Right lobe of liver (tissue), 6 donors: ENCODE data around the gene MAPK1. TPM values are rescaled to one million over a fixed set of nuclear protein-coding genes. Genes with fewer than 3 reads are reported as not detected.
"Not testable (repeated sequence)": the region's sequence is repeated elsewhere in the genome, so short reads cannot be mapped to it uniquely, and the experiment has no call there.

Source experiments
- ATAC-seq, 4 donors: fragments of 200-7000 bp; cut with Tn5 transposase; one replicate each; pipeline ENCODE4 v1.9.1; 2020; ENCODE audit warnings: mild to moderate bottlenecking in 4 of 4, moderate library complexity in 4 of 4
- DNase-seq, 3 donors: peaks; one replicate each; pipeline ENCODE4 v3.0.0-alpha.2; 2020
- H3K27ac ChIP-seq, 3 donors: fragments of 200-600 bp; one replicate each; pipeline ENCODE4 v1.8.0; 2022
- H3K27me3 ChIP-seq, 2 donors: fragments of 200-600 bp; one replicate each; pipeline ENCODE4 v1.8.0; 2022
- H3K36me3 ChIP-seq, 4 donors: fragments of 200-600 bp; sonication (generic) in 1 of 4; one replicate each; pipeline versions ENCODE4 v1.5.1 to v1.8.0; 2017 to 2022; ENCODE audit warnings: control low read depth in 1 of 4
- H3K4me1 ChIP-seq, 4 donors: fragments of 200-600 bp; sonication (generic) in 1 of 4; one replicate each; pipeline versions ENCODE4 v1.5.1 to v1.8.0; 2017 to 2022; ENCODE audit warnings: control low read depth in 1 of 4
- H3K4me3 ChIP-seq, 3 donors: fragments of 200-600 bp; one replicate each; pipeline ENCODE4 v1.8.0; 2022
- H3K9me3 ChIP-seq, 4 donors: fragments of 200-600 bp; sonication (generic) in 1 of 4; one replicate each; pipeline versions ENCODE4 v1.5.1 to v1.8.0; 2017 to 2022; ENCODE audit warnings: control low read depth in 1 of 4
- POLR2A ChIP-seq: fragments of 450-650 bp; IDR thresholded peaks from one replicate; pipeline ENCODE4 v1.6.1; 2017; ENCODE audit warnings: antibody characterized with exemption, mild to moderate bottlenecking
- WGBS: methylation state at CpG from one replicate; pipeline ENCODE4 v1.1.6; 2018; ENCODE audit warnings: low coverage, low lambda C conversion rate; ENCODE audit not compliant: insufficient coverage; ENCODE audit errors: missing lambda C conversion rate; 5-methylcytosine and 5-hydroxymethylcytosine counted together
- intact Hi-C, 2 donors: fragments of 100-400 bp; cut with DNase I; formaldehyde crosslinking; loops; one replicate each; pipeline versions ENCODE4 v1.11.2 to v1.14.1; 2022
- total RNA-seq, 6 experiments: library from RNA; depleted of rRNA in 2 of 6; stranded (reverse); fragments of >200 nt in 2 of 6; fragmentation: NEBNext Ultra II Directional in 3 of 6; extraction: Animal tissue kit (Norgen Biotek cat#: 25700) in 3 of 6; gene quantifications; one replicate each; pipeline versions ENCODE4 v1.1.0 to v1.2.4, GENCODE V29; 2016 to 2023
- TF ChIP-seq, protein P1 (sequence below), 4 donors: fragments of 200-600 bp in 3 of 4; fragments of 450-650 bp in 1 of 4; IDR thresholded peaks; one replicate each; pipeline versions ENCODE4 v1.5.1 to v1.8.0; 2016 to 2022; ENCODE audit warnings: antibody characterized with exemption in 4 of 4, mild to moderate bottlenecking in 2 of 4
- donor health status: DM: no; HTN: yes; CAD: no.
- donor health status: DM: no; HTN: no; CAD: no.
- donor health status: DM: no; HTN: no; CAD: no.
- donor health status: DM: no; HTN: yes; CAD: no.
- donor health status: DM: no; HTN: yes; CAD: no.

Gene MAPK1
- total RNA-seq, 6 experiments from 2014 or later = 43.4 to 75.0 (median 59.5) TPM

DNA sequence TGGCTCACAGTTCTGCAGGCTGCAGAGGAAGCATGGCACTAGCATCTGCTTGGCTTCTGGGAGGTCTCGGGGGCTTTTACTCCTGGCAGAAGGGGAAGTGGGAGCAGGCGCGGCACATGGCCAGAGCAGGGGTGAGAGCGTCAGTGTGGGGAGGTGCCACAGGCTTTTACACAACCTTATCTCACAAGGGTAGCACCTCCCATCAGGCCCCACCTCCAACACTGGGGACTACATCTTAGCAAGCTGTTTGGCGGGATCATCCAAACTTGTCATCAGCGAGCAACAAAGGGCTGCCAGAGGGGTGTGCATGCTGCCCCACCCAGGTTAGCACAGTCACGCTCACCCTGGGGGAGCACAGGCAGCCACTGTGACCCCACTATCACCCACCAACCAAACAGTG lies 112.9 kb downstream of the MAPK1 start:
- no peak for DNase-seq
- ATAC-seq = peak in 3 of 4 donors; percentile 16 to 35 (median 21)
- H3K27ac ChIP-seq = no peak overlapping the region
- TF ChIP-seq POLR2A = no peak
- TF ChIP-seq, protein P1, sequence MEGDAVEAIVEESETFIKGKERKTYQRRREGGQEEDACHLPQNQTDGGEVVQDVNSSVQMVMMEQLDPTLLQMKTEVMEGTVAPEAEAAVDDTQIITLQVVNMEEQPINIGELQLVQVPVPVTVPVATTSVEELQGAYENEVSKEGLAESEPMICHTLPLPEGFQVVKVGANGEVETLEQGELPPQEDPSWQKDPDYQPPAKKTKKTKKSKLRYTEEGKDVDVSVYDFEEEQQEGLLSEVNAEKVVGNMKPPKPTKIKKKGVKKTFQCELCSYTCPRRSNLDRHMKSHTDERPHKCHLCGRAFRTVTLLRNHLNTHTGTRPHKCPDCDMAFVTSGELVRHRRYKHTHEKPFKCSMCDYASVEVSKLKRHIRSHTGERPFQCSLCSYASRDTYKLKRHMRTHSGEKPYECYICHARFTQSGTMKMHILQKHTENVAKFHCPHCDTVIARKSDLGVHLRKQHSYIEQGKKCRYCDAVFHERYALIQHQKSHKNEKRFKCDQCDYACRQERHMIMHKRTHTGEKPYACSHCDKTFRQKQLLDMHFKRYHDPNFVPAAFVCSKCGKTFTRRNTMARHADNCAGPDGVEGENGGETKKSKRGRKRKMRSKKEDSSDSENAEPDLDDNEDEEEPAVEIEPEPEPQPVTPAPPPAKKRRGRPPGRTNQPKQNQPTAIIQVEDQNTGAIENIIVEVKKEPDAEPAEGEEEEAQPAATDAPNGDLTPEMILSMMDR (IDR thresholded peaks at IDR 0.05) = no peak
- no peak overlapping the region for H3K4me3 ChIP-seq
- no peaks in the 10 kb centered on the region for H3K4me1 ChIP-seq
- no peaks in the 10 kb centered on the region for H3K36me3 ChIP-seq
- no peaks in the 10 kb centered on the region for H3K27me3 ChIP-seq
- H3K9me3 ChIP-seq = no peaks in the 10 kb centered on the region
- no CpG with 5 or more reads among the region's 7 CpGs for WGBS
- intact Hi-C loops = no loop called here

DNA sequence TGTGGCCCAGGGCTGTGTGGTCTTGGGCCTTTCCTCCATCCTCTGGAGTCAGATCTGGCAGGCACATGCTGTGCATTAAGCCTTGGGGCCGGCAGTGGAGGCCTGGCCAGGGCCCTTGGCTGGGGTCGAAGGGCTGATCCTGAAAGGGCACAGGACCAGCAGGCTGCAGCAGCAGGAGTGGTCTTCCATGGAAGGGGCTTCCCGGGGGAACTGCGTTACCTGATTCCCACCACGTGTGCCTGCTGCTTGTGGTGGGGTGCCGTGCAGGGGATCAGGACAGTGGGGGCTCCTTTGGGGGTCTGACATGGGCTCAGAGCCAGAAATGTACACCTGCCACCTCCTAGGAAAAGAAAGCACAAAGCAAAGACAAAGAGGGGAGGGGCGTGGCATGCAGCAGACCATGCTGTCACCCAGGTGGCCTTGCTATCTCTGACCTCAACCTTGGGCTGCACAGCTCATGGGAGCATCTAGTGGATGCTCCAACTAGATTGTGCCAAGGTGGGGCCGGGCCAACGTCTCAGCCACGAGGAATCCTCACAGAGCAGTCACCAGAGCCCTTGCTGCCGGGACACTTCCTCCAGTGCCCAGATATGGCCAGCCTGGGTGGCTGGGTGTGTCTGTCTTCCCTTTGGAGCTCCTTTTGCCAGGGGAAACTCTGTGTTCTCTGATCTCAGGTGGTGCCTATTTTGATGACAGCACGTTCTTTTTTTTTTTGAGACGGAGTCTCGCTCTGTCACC lies 113.9 kb downstream of the MAPK1 start:
- no peak overlapping the region for H3K4me3 ChIP-seq
- H3K4me1 ChIP-seq = no peaks in the 10 kb centered on the region
- H3K9me3 ChIP-seq = no peaks in the 10 kb centered on the region
- ATAC-seq = peak in 2 of 4 donors; percentile 13 to 36
- WGBS = 88% methylated on average over 5 of the region's 14 CpGs
- H3K27ac ChIP-seq = no peak overlapping the region
- no peak for DNase-seq
- no peaks in the 10 kb centered on the region for H3K27me3 ChIP-seq
- TF ChIP-seq, protein P1 (IDR thresholded peaks at IDR 0.05) = no peak
- TF ChIP-seq POLR2A = no peak
- H3K36me3 ChIP-seq = no peaks in the 10 kb centered on the region
- intact Hi-C loops = no loop called here

DNA sequence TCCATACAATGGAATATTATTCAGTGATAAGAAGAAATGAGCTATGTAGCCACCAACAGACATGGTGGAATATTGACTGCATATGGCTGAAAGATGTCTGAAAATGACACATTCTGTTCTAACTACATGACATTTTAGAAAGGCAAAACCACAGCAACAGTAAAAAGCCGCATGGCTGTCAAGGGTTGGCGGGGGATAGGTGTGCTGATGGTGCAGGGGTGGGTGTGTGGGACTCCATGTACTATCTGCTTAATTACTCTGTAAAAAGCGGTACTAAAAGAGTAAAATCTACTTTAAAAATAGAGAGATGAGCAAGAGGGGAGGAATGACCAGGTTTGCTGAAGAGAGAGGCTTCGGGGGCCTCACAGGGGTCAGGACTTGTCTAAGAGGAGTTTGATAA lies 115.2 kb downstream of the MAPK1 start:
- no peaks in the 10 kb centered on the region for H3K4me1 ChIP-seq
- intact Hi-C loops = no loop called here
- ATAC-seq (no peak), DNase-seq (no peak)
- TF ChIP-seq, protein P1 (IDR thresholded peaks at IDR 0.05) = no peak
- no peaks in the 10 kb centered on the region for H3K27me3 ChIP-seq
- WGBS = 87% methylated on average over 4 of the region's 4 CpGs
- H3K36me3 ChIP-seq = no peaks in the 10 kb centered on the region
- no peaks in the 10 kb centered on the region for H3K9me3 ChIP-seq
- H3K4me3 ChIP-seq = no peak overlapping the region
- H3K27ac ChIP-seq = no peak overlapping the region

DNA sequence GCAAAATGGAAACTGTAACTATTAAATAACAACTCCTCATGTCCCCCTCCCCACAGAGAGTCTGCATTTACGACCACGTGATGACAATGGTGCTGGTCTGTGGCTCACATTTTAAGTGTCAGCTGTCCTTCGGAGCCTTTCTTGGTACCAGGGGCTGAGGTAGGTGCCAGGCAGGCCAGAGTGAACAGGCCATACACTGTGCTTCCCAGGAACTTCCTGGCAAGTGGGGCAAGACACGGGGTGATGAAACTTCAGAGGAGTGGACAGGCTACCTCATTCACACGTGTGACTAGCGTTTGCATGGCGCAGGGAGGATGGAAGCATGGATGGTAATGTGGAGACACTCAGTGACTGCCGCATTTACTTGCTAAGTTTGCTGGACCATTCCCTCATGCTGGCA lies 121.5 kb downstream of the MAPK1 start:
- H3K27ac ChIP-seq = no peak overlapping the region
- ATAC-seq (no peak), DNase-seq (no peak)
- TF ChIP-seq, protein P1 (IDR thresholded peaks at IDR 0.05) = no peak
- TF ChIP-seq POLR2A = no peak
- no peaks in the 10 kb centered on the region for H3K36me3 ChIP-seq
- 84% methylated on average over 3 of the region's 8 CpGs for WGBS
- H3K9me3 ChIP-seq = no peaks in the 10 kb centered on the region
- no peak overlapping the region for H3K4me3 ChIP-seq
- H3K4me1 ChIP-seq = no peaks in the 10 kb centered on the region
- intact Hi-C loops = no loop called here
- no peaks in the 10 kb centered on the region for H3K27me3 ChIP-seq

DNA sequence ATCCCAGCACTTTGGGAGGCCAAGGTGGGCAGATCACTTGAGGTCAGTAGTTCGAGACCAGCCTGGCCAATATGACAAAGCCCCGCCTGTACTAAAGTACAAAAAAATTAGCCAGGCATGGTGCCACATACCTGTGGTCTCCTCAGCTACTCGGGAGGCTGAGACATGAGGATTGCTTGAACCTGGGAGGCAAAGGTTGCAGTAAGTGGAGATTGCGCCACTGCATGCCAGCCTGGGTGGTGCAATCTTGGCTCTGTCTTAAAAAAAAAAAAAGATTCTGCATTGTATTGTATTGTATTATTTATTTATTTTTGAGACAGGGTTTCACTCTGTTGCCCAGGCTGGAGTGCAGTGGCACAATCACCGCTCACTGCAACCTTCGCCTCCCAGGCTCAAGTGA lies 122.5 kb downstream of the MAPK1 start:
- H3K4me1 ChIP-seq, H3K27ac ChIP-seq, H3K4me3 ChIP-seq, intact Hi-C loops, H3K27me3 ChIP-seq, H3K9me3 ChIP-seq, H3K36me3 ChIP-seq, DNase-seq, ATAC-seq: not testable (repeated sequence)
- WGBS = 84% methylated on average over 5 of the region's 6 CpGs
